Vagina (tissue), 2 donors: ENCODE measurements around the gene MCUR1. TPM values are rescaled to one million over a fixed set of nuclear protein-coding genes. Genes with fewer than 3 reads are reported as not detected.
A peak's percentile ranks its signal among the peaks of the same experiment; 100 is the strongest.

Experiments used
- DNase-seq, 2 donors: peaks; one replicate each; pipeline ENCODE4 v3.0.0-alpha.2; 2017; ENCODE audit errors: extremely low spot score in 2 of 2
- H3K27ac ChIP-seq: fragments of 200-600 bp; sonication (generic); one replicate; pipeline ENCODE4 v1.5.1; 2019
- H3K27me3 ChIP-seq: fragments of 200-600 bp; sonication (generic); one replicate; pipeline ENCODE4 v1.5.1; 2019
- H3K36me3 ChIP-seq, 2 donors: fragments of 200-600 bp; sonication (generic); one replicate each; pipeline ENCODE4 v1.5.1; 2017 to 2019
- H3K4me1 ChIP-seq: fragments of 200-600 bp; sonication (generic); one replicate; pipeline ENCODE4 v1.5.1; 2019
- H3K4me3 ChIP-seq, 2 donors: fragments of 200-600 bp; sonication (generic); 1 replicate in 1 of 2; 2 replicates in 1 of 2; pipeline ENCODE4 v1.5.1; 2016 to 2019
- H3K9me3 ChIP-seq: fragments of 200-600 bp; sonication (generic); one replicate; pipeline ENCODE4 v1.5.1; 2019
- CTCF ChIP-seq, 3 experiments: fragments of 450-650 bp in 2 of 3; fragments of 200-600 bp in 1 of 3; sonication (generic) in 1 of 3; IDR thresholded peaks; one replicate each; pipeline ENCODE4 v1.5.1; 2017 to 2019; ENCODE audit warnings: antibody characterized with exemption in 3 of 3, mild to moderate bottlenecking in 2 of 3, moderate library complexity in 2 of 3
- POLR2A ChIP-seq, 2 donors: fragments of 450-650 bp; IDR thresholded peaks; one replicate each; pipeline ENCODE4 v1.6.1; 2017; ENCODE audit warnings: antibody characterized with exemption in 2 of 2, mild to moderate bottlenecking in 2 of 2, moderate library complexity in 2 of 2
- POLR2AphosphoS5 ChIP-seq, 2 donors: sonication (generic); formaldehyde crosslinking; IDR thresholded peaks; one replicate each; pipeline ENCODE4 v1.9.0; 2017; ENCODE audit warnings: antibody characterized with exemption in 2 of 2, mild to moderate bottlenecking in 2 of 2, low read depth in 1 of 2; ENCODE audit not compliant: insufficient read depth in 1 of 2
- intact Hi-C: fragments of 100-400 bp; cut with DNase I; formaldehyde crosslinking; loops from one replicate; pipeline ENCODE4 v1.15.1; 2023
- total RNA-seq: library from RNA; depleted of rRNA; stranded (reverse); fragments of >200 nt; gene quantifications from one replicate; pipeline ENCODE4 v1.2.3, GENCODE V29; 2016

The MCUR1 gene
- total RNA-seq, 1 donor from 2014 or later: 15.0 TPM

- no peaks in the 10 kb centered on the region for H3K36me3 ChIP-seq
- no peaks in the 10 kb centered on the region for H3K27me3 ChIP-seq
- DNase-seq: no peak
- H3K9me3 ChIP-seq: no peaks in the 10 kb centered on the region
- no peak overlapping the region for H3K27ac ChIP-seq
- no peak overlapping the region for H3K4me3 ChIP-seq
- TF ChIP-seq POLR2AphosphoS5 (IDR thresholded peaks at IDR 0.05; ENCODE audit: insufficient read depth in 1 of 2, low read depth in 1 of 2) (no peak), POLR2A (IDR thresholded peaks at IDR 0.05) (no peak), CTCF (IDR thresholded peaks at IDR 0.05) (no peak)
- peaks cover 50% of the 10 kb centered on the region for H3K4me1 ChIP-seq
- intact Hi-C loops: no loop called here
Observed at GRCh38 chr6:13766201-13766634, 48.1 kb downstream of the MCUR1 start.

GRCh38 chr6:13765570-13765969 lies 48.8 kb downstream of the MCUR1 start:
- Histone ChIP-seq H3K36me3 (no peaks in the 10 kb centered on the region), H3K27me3 (no peaks in the 10 kb centered on the region), H3K27ac (no peak overlapping the region), H3K4me3 (no peak overlapping the region), H3K4me1 (peaks cover 55% of the 10 kb centered on the region), H3K9me3 (no peaks in the 10 kb centered on the region)
- intact Hi-C loops: no loop called here
- no peak for DNase-seq
- no peak for TF ChIP-seq POLR2AphosphoS5 (IDR thresholded peaks at IDR 0.05; ENCODE audit: insufficient read depth in 1 of 2, low read depth in 1 of 2)
- TF ChIP-seq CTCF (IDR thresholded peaks at IDR 0.05): no peak
- no peak for TF ChIP-seq POLR2A (IDR thresholded peaks at IDR 0.05)

- no peak for DNase-seq
- no peaks in the 10 kb centered on the region for H3K36me3 ChIP-seq
- no peaks in the 10 kb centered on the region for H3K9me3 ChIP-seq
- intact Hi-C loops: no loop called here
- TF ChIP-seq POLR2A (IDR thresholded peaks at IDR 0.05) (no peak), POLR2AphosphoS5 (IDR thresholded peaks at IDR 0.05; ENCODE audit: insufficient read depth in 1 of 2, low read depth in 1 of 2) (no peak), CTCF (IDR thresholded peaks at IDR 0.05) (no peak)
- peaks cover 61% of the 10 kb centered on the region for H3K4me1 ChIP-seq
- H3K27ac ChIP-seq: no peak overlapping the region
- H3K4me3 ChIP-seq: no peak overlapping the region
- H3K27me3 ChIP-seq: no peaks in the 10 kb centered on the region
Observed at GRCh38 chr6:13764996-13765395, 49.4 kb downstream of the MCUR1 start.

- H3K4me1 ChIP-seq: peaks cover 65% of the 10 kb centered on the region
- TF ChIP-seq CTCF (IDR thresholded peaks at IDR 0.05) (no peak), POLR2AphosphoS5 (IDR thresholded peaks at IDR 0.05; ENCODE audit: insufficient read depth in 1 of 2, low read depth in 1 of 2) (no peak), POLR2A (IDR thresholded peaks at IDR 0.05) (no peak)
- no peaks in the 10 kb centered on the region for H3K36me3 ChIP-seq
- H3K27ac ChIP-seq: no peak overlapping the region
- no peaks in the 10 kb centered on the region for H3K9me3 ChIP-seq
- intact Hi-C loops: no loop called here
- H3K27me3 ChIP-seq: no peaks in the 10 kb centered on the region
- DNase-seq: no peak
- no peak overlapping the region for H3K4me3 ChIP-seq
Observed at GRCh38 chr6:13763740-13764381, 50.5 kb downstream of the MCUR1 start.

GRCh38 chr6:13762611-13763441 lies 51.5 kb downstream of the MCUR1 start:
- intact Hi-C loops: no loop called here
- TF ChIP-seq POLR2AphosphoS5 (IDR thresholded peaks at IDR 0.05; ENCODE audit: insufficient read depth in 1 of 2, low read depth in 1 of 2): no peak
- TF ChIP-seq CTCF (IDR thresholded peaks at IDR 0.05): no peak
- no peak for TF ChIP-seq POLR2A (IDR thresholded peaks at IDR 0.05)
- DNase-seq: no peak
- peak overlapping the region; percentile 40 for H3K27ac ChIP-seq
- peaks cover 59% of the 10 kb centered on the region for H3K4me1 ChIP-seq
- H3K9me3 ChIP-seq: no peaks in the 10 kb centered on the region
- no peaks in the 10 kb centered on the region for H3K36me3 ChIP-seq
- H3K27me3 ChIP-seq: no peaks in the 10 kb centered on the region
- H3K4me3 ChIP-seq: no peak overlapping the region
